ENCODE data around the gene CTNNA1. TPM values are rescaled to one million over a fixed set of nuclear protein-coding genes. Genes with fewer than 3 reads are reported as not detected.
"Not testable (repeated sequence)": the region's sequence is repeated elsewhere in the genome, so short reads cannot be mapped to it uniquely, and the experiment has no call there.

CTNNA1 gene
- total and polyA plus RNA-seq, 4 donors, result 115 to 480 (median 302) TPM

GRCh38 chr5:138833726-138834480 is 80.7 kb downstream of the CTNNA1 start:
- H3K36me3 ChIP-seq (ENCODE audit: control insufficient read depth in 4 of 4, insufficient read depth in 4 of 4, low read length in 4 of 4), result peaks cover 0 to 8% (median under 1%) of the 10 kb centered on the region in 4 donors
- WGBS, 2 donors, result 53% methylated on average over 3 of the region's 3 CpGs
- H3K9me3 ChIP-seq (ENCODE audit: control insufficient read depth in 4 of 4, insufficient read depth in 3 of 4, low read length in 3 of 4), result no peaks in the 10 kb centered on the region
- H3K27ac ChIP-seq (ENCODE audit: low read depth in 1 of 2, low read length in 1 of 2), result no peak overlapping the region
- no peak for DNase-seq
- peaks cover 0 to 17% (median 0%) of the 10 kb centered on the region in 5 donors for H3K4me1 ChIP-seq (ENCODE audit: control insufficient read depth in 5 of 5, insufficient read depth in 5 of 5, low read length in 5 of 5)
- TF ChIP-seq CTCF (IDR thresholded peaks at IDR 0.05; ENCODE audit: control extremely low read depth, extremely low read depth), result no peak
- no peak overlapping the region for H3K4me3 ChIP-seq
- no peak for ATAC-seq (ENCODE audit: insufficient read depth, low FRiP score)
- H3K27me3 ChIP-seq (ENCODE audit: control insufficient read depth in 3 of 3, insufficient read depth in 3 of 3, low read length in 2 of 3), result no peaks in the 10 kb centered on the region
- no peak overlapping the region for H3K9ac ChIP-seq (ENCODE audit: insufficient read depth in 1 of 2, low read length in 2 of 2)

GRCh38 chr5:138834853-138835252 is 81.6 kb downstream of the CTNNA1 start:
- H3K4me1 ChIP-seq (ENCODE audit: control insufficient read depth in 5 of 5, insufficient read depth in 5 of 5, low read length in 5 of 5), result peaks cover 0 to 19% (median 0%) of the 10 kb centered on the region in 5 donors
- H3K27ac ChIP-seq (ENCODE audit: low read depth in 1 of 2, low read length in 1 of 2); ATAC-seq (ENCODE audit: insufficient read depth, low FRiP score); H3K9ac ChIP-seq (ENCODE audit: insufficient read depth in 1 of 2, low read length in 2 of 2); H3K27me3 ChIP-seq (ENCODE audit: control insufficient read depth in 3 of 3, insufficient read depth in 3 of 3, low read length in 2 of 3); H3K36me3 ChIP-seq (ENCODE audit: control insufficient read depth in 4 of 4, insufficient read depth in 4 of 4, low read length in 4 of 4); DNase-seq; H3K4me3 ChIP-seq; H3K9me3 ChIP-seq (ENCODE audit: control insufficient read depth in 4 of 4, insufficient read depth in 3 of 4, low read length in 3 of 4): not testable (repeated sequence)
- 79 to 85% methylated on average over 6 of the region's 6 CpGs for WGBS, 2 donors

GRCh38 chr5:138837160-138837559 is 83.9 kb downstream of the CTNNA1 start:
- 94 to 97% methylated on average over 4 of the region's 4 CpGs for WGBS, 2 donors
- ATAC-seq (ENCODE audit: insufficient read depth, low FRiP score), result no peak
- DNase-seq, result no peak
- no peak for TF ChIP-seq CTCF (IDR thresholded peaks at IDR 0.05; ENCODE audit: control extremely low read depth, extremely low read depth)
- Histone ChIP-seq H3K4me3 (no peak overlapping the region), H3K9me3 (ENCODE audit: control insufficient read depth in 4 of 4, insufficient read depth in 3 of 4, low read length in 3 of 4) (no peaks in the 10 kb centered on the region), H3K27ac (ENCODE audit: low read depth in 1 of 2, low read length in 1 of 2) (no peak overlapping the region), H3K27me3 (ENCODE audit: control insufficient read depth in 3 of 3, insufficient read depth in 3 of 3, low read length in 2 of 3) (no peaks in the 10 kb centered on the region), H3K9ac (ENCODE audit: insufficient read depth in 1 of 2, low read length in 2 of 2) (no peak overlapping the region), H3K36me3 (ENCODE audit: control insufficient read depth in 4 of 4, insufficient read depth in 4 of 4, low read length in 4 of 4) (peaks cover 0 to 3% (median 0%) of the 10 kb centered on the region in 4 donors), H3K4me1 (ENCODE audit: control insufficient read depth in 5 of 5, insufficient read depth in 5 of 5, low read length in 5 of 5) (peaks cover 0 to 19% (median 2%) of the 10 kb centered on the region in 5 donors)

- DNase-seq, result no peak
- Histone ChIP-seq H3K36me3 (ENCODE audit: control insufficient read depth in 4 of 4, insufficient read depth in 4 of 4, low read length in 4 of 4) (peaks cover 0 to 3% (median 0%) of the 10 kb centered on the region in 4 donors), H3K27me3 (ENCODE audit: control insufficient read depth in 3 of 3, insufficient read depth in 3 of 3, low read length in 2 of 3) (no peaks in the 10 kb centered on the region), H3K27ac (ENCODE audit: low read depth in 1 of 2, low read length in 1 of 2) (no peak overlapping the region), H3K9ac (ENCODE audit: insufficient read depth in 1 of 2, low read length in 2 of 2) (no peak overlapping the region), H3K4me1 (ENCODE audit: control insufficient read depth in 5 of 5, insufficient read depth in 5 of 5, low read length in 5 of 5) (peaks cover 4 to 26% (median 13%) of the 10 kb centered on the region in 5 donors), H3K9me3 (ENCODE audit: control insufficient read depth in 4 of 4, insufficient read depth in 3 of 4, low read length in 3 of 4) (no peaks in the 10 kb centered on the region), H3K4me3 (no peak overlapping the region)
- 84 to 93% methylated on average over 3 of the region's 3 CpGs for WGBS, 2 donors
- ATAC-seq (ENCODE audit: insufficient read depth, low FRiP score), result no peak
- no peak for TF ChIP-seq CTCF (IDR thresholded peaks at IDR 0.05; ENCODE audit: control extremely low read depth, extremely low read depth)
Measured at GRCh38 chr5:138840103-138840502, 86.9 kb downstream of the CTNNA1 start.

All from lung (tissue), 12 donors.